ENCODE results near the gene POLE.

POLE gene

DNA sequence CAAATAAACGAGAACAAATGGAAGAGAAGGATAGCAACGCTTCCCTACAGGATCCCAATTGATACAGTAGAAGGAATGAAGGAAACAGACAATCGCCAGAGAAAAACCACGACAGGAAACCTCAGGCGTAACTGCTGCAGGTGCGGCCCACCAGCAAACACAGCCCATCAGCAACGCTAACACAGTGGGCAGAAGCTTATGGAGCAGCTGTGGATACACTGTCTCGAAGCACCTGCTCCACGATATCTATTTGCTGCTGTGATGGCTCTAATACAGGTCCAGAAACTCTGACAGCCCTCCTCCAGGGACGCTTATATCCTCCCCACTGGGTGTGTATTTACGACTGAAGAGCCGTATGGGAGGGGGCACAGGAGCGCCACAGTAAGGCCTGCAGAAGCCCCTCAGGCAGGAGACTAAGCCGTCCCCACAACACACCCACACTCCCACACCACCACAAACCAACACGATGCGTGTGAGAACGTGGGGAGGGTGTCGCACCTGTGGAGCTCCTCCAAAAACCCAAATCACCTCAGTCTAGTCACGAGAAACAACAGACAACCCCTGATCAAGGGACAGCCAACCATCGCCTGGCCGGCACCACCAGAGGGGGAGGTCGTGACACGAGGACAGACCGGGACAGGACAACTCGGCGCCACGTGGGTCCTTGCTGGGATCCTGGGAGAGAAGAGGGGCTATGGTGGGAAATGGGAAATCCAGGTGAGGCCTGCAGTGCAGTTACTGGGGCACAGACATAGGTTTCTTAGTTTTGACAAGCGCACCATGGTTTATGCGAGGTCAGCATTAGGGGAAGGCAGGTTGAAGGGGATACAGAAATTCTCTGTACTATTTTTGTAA, 24.0 kb downstream of the POLE start:
- ATAC-seq (replicated peaks) (no peak), DNase-seq (no peak)
- Mint-ChIP-seq H3K4me3 (no peak overlapping the region), H3K36me3 (ENCODE audit: insufficient read depth) (peaks cover 20% of the 10 kb centered on the region), H3K27ac (peak overlapping the region; percentile 38 to 69), H3K27me3 (no peaks in the 10 kb centered on the region), H3K4me1 (ENCODE audit: low read depth in 2 of 2) (peaks cover 0 to 7% of the 10 kb centered on the region in 2 donors), H3K9me3 (no peaks in the 10 kb centered on the region)

DNA sequence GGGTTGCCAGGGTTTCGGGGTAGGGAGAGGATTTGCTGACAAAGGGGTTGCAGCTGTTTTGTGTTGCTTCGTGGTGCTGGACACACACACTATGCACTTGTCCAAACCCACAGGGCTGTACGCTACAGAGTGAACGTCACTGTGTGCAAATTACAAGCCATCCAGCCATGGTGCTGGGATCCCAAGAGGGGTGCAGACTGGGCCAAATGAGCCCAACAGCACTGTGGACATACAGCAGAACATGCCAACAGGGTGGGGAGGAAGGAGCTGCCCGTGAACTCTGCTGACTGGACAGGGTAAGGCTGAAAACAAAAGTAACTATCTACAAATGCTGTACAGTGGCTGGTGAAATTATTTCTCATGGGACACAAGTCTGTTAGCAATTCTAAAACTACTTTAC, 25.2 kb downstream of the POLE start:
- peak overlapping the region in 1 of 2 donors; percentile 69 for H3K27ac Mint-ChIP-seq
- H3K4me3 Mint-ChIP-seq = no peak overlapping the region
- H3K4me1 Mint-ChIP-seq (ENCODE audit: low read depth in 2 of 2) = peaks cover 0 to 7% of the 10 kb centered on the region in 2 donors

DNA sequence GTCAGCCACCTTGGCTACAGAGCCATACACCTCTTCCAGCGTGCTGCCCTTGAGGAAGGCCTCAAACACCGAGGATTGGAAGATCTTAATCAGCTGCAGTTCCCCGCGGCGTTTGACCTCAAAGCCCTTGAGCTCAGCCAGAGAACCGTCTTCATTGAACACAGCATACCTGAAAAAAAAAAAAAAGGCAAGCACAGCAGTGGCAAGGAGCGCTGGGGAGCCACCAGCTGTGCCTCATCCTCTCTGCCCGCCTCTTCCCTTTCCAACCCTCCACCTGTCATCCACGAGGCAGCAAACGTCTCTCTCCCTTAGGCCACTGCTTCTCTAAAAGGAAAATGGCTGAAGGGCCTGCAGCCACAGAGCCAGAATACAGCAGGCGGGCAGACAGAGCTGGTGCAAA, 26.1 kb downstream of the POLE start:
- no peak for DNase-seq
- Mint-ChIP-seq H3K27me3 (no peaks in the 10 kb centered on the region), H3K4me3 (no peak overlapping the region), H3K9me3 (no peaks in the 10 kb centered on the region), H3K27ac (peak overlapping the region in 1 of 2 donors; percentile 59), H3K36me3 (ENCODE audit: insufficient read depth) (peaks cover 27% of the 10 kb centered on the region), H3K4me1 (ENCODE audit: low read depth in 2 of 2) (peaks cover 0 to 7% of the 10 kb centered on the region in 2 donors)
- ATAC-seq (replicated peaks) = no peak

More for the DNA sequence above, 25.2 kb downstream of the POLE start:
- DNase-seq (no peak), ATAC-seq (replicated peaks) (no peak)
- no peaks in the 10 kb centered on the region for H3K9me3 Mint-ChIP-seq
- no peaks in the 10 kb centered on the region for H3K27me3 Mint-ChIP-seq
- peaks cover 24% of the 10 kb centered on the region for H3K36me3 Mint-ChIP-seq (ENCODE audit: insufficient read depth)

DNA sequence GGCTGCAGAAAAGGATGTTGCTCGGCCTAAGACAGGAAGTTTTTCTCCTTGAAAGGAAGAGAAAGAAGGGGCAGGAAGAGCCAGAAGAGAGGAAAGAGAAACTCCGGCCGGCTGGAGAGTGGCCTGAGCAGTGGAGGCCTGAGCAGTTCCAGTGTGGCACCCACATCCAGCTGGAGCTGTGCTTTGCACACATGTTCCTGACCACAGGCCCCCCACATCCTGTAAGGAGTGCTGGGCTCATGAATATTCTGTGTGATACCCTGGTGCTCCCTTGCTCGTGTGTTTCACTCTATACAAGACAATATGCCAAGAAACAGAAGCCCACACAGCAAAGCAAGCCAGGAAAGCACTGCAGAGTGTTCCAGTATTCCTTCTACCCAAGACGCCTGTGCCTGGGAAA, 27.1 kb downstream of the POLE start:
- Mint-ChIP-seq H3K4me1 (ENCODE audit: low read depth in 2 of 2) (peaks cover 0 to 5% of the 10 kb centered on the region in 2 donors), H3K27ac (peak overlapping the region; percentile 38 to 49), H3K9me3 (no peaks in the 10 kb centered on the region), H3K36me3 (ENCODE audit: insufficient read depth) (peaks cover 31% of the 10 kb centered on the region), H3K4me3 (no peak overlapping the region), H3K27me3 (no peaks in the 10 kb centered on the region)
- DNase-seq (no peak), ATAC-seq (replicated peaks) (no peak)

DNA sequence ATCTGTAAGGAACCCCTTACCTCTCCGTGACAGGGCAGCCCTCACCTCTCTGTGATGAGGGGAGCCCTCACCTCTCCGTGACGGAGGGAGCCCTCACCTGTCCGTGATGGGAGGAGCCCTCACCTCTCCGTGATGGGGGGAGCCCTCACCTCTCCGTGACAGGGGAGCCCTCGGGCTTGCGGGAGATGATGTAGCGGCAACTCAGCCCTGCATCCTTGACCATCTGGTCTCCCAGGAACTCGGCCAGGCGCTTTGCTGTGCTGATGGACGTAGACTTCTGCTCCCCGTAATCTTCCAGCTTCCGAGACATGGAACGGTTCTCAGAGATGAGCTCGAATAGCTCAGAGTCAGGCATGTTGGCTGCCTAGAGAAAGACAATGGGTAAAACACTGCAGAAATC, 28.0 kb downstream of the POLE start:
- Mint-ChIP-seq H3K9me3 (no peaks in the 10 kb centered on the region), H3K4me3 (no peak overlapping the region), H3K36me3 (ENCODE audit: insufficient read depth) (peaks cover 38% of the 10 kb centered on the region), H3K27me3 (no peaks in the 10 kb centered on the region), H3K27ac (no peak overlapping the region), H3K4me1 (ENCODE audit: low read depth in 2 of 2) (peaks cover 0 to 4% of the 10 kb centered on the region in 2 donors)
- ATAC-seq (replicated peaks) (no peak), DNase-seq (no peak)

DNA sequence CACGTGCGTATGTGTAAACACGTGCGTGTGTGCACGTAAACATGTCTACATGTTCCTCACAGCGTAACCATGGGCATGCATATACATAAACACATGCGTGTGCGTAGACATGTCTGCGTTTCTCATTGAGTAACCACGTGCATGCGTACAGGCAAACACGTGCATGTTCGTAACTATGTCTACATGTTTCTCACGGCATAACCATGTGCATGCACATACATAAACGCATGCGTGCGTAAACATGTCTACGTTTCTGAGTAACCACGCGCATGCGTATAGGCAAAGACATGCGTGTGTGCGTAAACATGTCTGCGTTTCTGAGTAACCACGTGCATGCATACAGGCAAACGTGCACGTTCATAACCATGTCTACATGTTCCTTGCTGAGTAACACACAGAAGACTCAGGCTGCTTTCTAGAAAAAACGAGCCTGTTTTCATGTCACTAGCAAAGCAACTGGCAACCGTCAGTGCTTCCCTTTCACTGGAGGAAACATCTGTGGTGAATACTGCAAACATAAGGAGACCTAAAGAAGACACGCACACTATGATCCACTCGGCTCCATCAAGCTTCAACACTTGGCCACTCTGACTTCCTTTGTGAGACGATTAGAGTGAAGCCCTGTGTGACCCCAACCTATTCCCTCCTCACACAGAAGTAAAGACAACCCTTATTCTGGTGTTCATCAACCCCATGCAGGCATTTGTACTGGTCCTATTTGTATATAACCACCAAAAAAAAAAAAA, 28.8 kb downstream of the POLE start:
- no peaks in the 10 kb centered on the region for H3K9me3 Mint-ChIP-seq
- H3K27ac Mint-ChIP-seq = no peak overlapping the region
- ATAC-seq (replicated peaks) (no peak), DNase-seq (no peak)
- no peak overlapping the region for H3K4me3 Mint-ChIP-seq
- no peaks in the 10 kb centered on the region for H3K27me3 Mint-ChIP-seq
- peaks cover 39% of the 10 kb centered on the region for H3K36me3 Mint-ChIP-seq (ENCODE audit: insufficient read depth)
- H3K4me1 Mint-ChIP-seq (ENCODE audit: low read depth in 2 of 2) = peaks cover 0 to 4% of the 10 kb centered on the region in 2 donors

DNA sequence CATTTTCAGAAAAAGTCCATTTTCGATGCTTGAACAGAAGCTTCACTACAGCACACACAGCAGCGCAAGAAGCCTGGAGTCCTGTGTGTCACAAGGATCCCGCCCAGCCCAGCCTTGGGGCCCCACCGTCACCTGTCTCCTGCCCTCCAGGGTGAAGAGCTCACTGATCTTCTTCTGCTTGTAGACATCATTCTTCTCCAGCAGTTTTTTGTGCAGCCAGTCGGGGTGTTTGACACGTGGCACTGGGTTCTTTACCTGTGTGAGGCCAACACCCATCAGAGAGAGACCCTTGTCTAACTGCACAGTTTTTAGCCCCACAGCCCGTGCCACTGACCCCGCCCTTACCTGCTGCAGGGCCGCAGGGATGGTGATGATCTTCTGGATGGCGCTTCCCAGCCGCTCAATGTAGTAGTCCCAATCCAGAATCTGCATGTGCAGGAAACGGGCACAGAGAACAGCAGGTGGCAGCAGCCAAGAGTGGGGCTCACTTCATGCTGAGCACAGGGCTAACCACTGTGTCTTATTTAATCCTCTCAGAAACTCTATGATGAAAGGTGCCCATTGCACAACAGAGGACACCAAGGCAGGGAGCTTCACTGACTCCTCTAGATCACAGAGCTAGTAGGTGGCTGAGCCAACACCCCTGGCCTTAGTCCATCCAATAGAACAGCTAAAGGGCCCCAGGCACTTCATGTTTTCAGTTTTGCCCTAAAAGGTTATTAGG, 30.0 kb downstream of the POLE start:
- peaks cover 39% of the 10 kb centered on the region for H3K36me3 Mint-ChIP-seq (ENCODE audit: insufficient read depth)
- peak overlapping the region in 1 of 2 donors; percentile 54 for H3K27ac Mint-ChIP-seq

DNA sequence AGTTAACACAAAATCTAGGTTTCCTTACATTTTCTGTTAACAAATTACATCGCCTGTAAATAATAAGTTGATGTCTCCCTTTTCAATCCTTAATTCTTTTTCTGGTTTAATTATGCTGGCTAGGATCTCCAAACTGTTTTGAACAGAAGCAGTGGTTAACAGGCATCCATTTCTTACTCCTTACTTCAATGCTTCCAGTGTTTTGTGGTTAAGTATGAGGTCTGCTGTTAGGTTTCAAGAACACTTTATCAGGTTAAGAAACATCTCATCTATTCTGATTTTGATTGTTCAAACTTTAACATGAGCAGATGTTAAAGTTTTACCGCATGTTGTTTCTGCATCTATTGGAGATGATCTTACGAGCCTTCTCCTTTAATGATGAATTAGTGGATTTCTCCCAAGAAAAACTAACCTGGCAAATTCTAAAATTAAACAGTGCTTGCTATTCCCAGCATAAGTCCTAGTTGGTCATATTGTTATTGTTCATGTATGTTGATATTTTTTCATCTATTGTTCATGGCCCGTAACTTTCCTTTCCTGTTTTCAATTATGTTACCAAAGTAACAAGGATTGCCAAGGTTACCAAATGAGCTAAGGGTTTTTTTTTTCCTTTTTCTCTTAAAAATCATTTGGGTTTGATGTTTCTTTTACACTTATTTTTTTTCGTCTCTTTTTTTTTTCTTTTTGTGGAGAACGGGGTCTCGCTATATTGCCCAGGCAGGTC, 33.4 kb downstream of the POLE start:
- ATAC-seq (replicated peaks) = no peak
- Mint-ChIP-seq H3K9me3 (no peaks in the 10 kb centered on the region), H3K4me1 (ENCODE audit: low read depth in 2 of 2) (no peaks in the 10 kb centered on the region), H3K4me3 (no peak overlapping the region), H3K36me3 (ENCODE audit: insufficient read depth) (peaks cover 41% of the 10 kb centered on the region), H3K27me3 (no peaks in the 10 kb centered on the region), H3K27ac (no peak overlapping the region)
- DNase-seq = no peak

More for the DNA sequence above, 30.0 kb downstream of the POLE start:
- H3K27me3 Mint-ChIP-seq = no peaks in the 10 kb centered on the region
- DNase-seq (no peak), ATAC-seq (replicated peaks) (no peak)
- H3K4me3 Mint-ChIP-seq = no peak overlapping the region
- H3K9me3 Mint-ChIP-seq = no peaks in the 10 kb centered on the region
- H3K4me1 Mint-ChIP-seq (ENCODE audit: low read depth in 2 of 2) = no peaks in the 10 kb centered on the region

DNA sequence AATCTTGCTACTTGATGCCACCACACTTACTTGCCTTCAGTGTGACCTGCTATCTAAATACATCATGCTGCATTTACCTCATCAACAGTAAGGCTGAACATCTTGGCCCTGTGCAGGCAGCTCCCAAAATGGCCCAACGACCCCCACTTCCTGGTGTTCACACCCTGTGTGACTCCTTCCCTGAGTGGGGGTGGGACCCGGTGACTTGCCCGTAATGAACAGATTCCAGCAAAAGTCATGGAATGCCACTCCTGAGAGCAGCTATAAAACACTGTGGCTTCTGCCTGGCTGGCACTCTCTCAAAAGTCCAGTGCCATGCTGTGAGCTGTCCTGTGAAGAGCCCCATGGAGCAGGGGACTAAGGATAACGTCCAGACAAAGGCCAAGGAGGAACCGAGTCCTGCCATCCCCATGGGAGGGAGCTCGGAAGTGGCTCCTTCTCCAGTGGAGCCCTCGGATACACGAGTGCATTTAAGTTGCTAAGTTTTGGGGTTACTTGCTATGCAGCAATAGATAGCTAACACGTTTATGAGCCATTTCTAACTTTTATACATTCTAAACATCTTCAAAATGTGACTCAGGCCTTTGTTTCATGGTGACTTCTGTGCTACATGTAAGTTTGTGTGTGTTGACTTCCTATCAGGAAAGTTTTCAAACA, 35.6 kb downstream of the POLE start:
- Mint-ChIP-seq H3K4me3 (no peak overlapping the region), H3K27ac (no peak overlapping the region), H3K9me3 (no peaks in the 10 kb centered on the region)

DNA sequence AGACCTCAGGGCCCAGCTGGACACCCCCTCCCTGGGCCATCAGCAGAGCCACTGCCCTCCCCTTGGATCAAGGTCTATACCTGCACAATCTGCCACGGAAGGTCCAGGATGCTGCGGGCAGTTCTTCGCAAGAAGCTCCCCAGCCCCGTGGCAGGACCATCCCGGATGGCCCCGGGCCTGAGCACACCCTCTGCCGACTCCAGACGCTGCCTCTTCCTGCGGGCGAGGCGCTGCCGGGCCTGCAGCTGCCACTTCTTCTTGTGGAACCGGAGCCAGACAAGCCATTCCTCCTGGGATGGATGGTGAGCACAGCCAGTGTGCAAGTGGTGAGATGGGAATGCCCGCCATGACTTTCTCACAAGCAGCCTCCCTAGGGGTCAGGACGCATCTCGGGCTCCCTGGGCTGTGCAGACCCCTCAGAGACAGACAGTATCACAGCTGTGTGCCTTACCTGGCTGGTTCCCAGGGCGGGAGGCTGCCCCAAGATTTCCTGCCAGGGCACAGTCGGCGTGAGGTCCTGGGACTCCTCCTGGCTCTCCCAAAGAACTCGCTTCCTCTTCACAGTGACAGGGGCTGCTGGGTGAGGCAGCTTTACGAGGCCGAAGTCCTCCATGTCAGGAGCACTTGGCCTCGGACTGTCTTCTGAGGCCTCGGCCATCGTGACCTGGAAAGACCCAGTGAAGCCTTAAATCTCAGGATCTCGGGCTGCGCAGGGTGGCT, 37.8 kb downstream of the POLE start:
- Mint-ChIP-seq H3K36me3 (ENCODE audit: insufficient read depth) (peaks cover 37% of the 10 kb centered on the region), H3K4me3 (no peak overlapping the region), H3K27ac (no peak overlapping the region), H3K9me3 (no peaks in the 10 kb centered on the region), H3K4me1 (ENCODE audit: low read depth in 2 of 2) (no peaks in the 10 kb centered on the region), H3K27me3 (no peaks in the 10 kb centered on the region)
- no peak for ATAC-seq (replicated peaks)
- DNase-seq = no peak

More for the DNA sequence above, 35.6 kb downstream of the POLE start:
- ATAC-seq (replicated peaks) (no peak), DNase-seq (no peak)
- Mint-ChIP-seq H3K27me3 (no peaks in the 10 kb centered on the region), H3K4me1 (ENCODE audit: low read depth in 2 of 2) (no peaks in the 10 kb centered on the region), H3K36me3 (ENCODE audit: insufficient read depth) (peaks cover 41% of the 10 kb centered on the region)

DNA sequence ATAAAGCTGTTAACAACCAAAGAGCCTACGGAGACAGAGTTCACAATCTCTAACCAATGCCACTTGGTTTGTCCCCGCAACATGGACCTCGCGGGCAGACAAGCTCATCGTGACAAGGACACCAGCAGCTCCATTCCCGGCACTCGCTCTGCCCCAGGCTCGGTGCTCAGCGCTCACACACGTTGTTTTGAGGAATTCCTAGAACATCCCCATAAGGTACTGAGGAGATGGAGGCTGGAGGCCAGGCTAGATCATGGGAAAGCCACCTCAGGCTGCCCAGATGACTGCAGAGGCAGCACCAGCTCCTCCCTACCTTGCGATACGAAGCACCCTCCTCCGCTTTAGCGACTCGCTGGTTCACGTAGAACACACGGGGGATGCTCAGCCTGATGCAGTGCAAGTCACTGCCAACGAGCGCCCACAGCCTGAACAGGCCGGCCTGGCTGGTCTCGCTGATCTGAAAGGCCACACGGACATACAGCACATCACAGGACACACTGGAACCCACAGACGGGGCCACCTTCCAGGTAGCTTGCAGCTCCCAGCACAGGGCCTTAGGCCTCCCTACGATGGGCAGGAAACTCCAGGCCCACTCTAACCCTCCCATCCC, 38.4 kb downstream of the POLE start:
- Mint-ChIP-seq H3K4me1 (ENCODE audit: low read depth in 2 of 2) (no peaks in the 10 kb centered on the region), H3K27ac (no peak overlapping the region), H3K27me3 (no peaks in the 10 kb centered on the region), H3K36me3 (ENCODE audit: insufficient read depth) (peaks cover 33% of the 10 kb centered on the region), H3K4me3 (no peak overlapping the region), H3K9me3 (no peaks in the 10 kb centered on the region)
- ATAC-seq (replicated peaks) = no peak
- DNase-seq = no peak

DNA sequence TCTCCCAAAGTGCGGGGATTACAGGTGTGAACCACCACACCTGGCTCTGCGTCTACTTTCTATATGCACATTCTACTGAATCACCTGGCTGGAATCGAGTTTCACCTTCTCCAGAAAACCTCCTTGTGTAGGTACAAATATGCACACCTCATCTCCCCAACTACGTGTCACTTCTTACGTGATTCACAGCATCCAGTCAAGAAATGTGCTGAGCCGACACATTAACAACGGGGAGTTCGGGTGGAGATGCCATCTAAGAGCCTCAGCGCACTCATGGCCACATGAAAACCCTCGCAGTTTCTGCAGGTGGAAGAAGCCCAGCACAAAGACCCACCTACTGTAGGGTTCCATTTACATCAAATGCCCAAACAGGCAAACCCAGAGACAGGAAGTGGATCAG, 39.3 kb downstream of the POLE start:
- no peak for DNase-seq
- Mint-ChIP-seq H3K4me3 (no peak overlapping the region), H3K27me3 (no peaks in the 10 kb centered on the region), H3K4me1 (ENCODE audit: low read depth in 2 of 2) (no peaks in the 10 kb centered on the region), H3K9me3 (no peaks in the 10 kb centered on the region), H3K36me3 (ENCODE audit: insufficient read depth) (peaks cover 33% of the 10 kb centered on the region), H3K27ac (peak overlapping the region in 1 of 2 donors; percentile 56)
- no peak for ATAC-seq (replicated peaks)
